8988T (cell line): ENCODE measurements around the gene HDAC7.

Experiments used
- DNase-seq: peaks from one replicate; pipeline ENCODE4 v3.0.0; 2011

HDAC7 gene

DNA sequence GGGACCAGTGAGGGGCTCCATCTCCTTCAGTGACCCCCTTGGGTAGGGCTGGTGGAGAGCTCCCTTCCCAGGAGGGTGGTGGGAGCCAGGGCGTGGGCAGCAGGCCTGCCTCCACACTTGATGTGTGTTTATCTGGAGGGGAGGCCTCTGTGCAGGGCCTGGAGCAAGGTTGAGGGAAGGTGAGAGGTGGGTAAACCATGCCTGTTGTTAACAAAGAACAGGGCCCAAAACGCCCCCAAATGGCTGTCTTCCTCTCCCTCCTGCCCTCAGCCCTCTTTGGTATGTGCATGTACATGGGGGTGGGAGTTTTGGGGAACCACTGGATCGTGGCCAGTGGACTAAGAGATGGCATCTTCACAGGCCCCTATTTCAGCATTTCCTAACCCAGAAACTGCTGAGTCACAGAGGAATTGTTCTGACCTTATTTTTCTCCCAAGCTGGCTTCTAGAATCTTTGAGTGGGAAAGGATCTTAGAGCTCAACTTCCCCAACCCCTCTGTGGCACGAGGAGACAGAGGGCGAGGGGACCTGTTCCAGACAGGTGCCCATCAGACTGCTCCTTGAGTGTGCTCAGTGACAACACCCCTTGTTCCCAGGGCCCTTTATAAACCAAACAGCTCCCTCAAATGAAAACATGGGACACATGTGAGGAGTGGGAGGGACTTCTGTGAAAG, 43.1 kb downstream of the HDAC7 start:
- no peak for DNase-seq

DNA sequence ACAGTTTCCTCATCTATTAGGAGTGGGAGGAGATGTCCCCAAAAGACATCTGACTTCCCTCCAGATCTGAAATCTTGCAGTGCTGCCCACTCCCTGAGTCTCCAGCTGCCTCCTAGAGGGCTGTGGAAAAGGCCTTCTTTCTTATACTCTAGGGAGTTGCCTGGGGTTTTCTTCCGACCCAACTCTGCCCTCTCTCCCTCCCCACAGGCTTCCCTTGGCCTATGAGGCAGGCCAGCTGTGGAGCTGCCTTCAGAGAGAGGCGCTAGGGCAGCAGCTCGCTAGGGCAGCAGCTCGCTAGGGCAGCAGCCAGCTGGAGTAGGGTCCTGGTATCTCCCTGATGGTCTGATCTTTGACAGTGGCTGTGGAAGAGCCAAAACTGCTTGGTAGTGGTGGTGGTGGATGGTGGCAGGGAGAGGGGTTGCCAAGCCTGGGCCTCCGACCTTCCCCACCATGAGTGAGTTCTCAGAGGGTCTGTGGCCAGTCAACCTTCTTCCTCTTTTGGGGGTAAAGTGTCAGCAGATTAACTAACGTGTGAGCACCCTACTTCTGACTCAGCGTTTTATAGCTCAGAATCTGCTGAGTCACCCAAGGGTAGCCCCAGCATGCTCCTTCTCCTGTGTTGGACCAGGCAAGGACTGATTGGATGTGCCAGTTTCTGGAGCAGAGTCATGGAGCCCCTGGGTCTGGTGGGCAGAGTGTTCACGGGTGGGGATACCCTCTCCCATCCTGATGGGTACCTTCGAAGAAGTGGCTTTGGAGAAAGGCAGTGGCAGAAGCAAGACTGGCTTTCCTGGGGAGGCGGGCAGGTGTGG, 44.4 kb downstream of the HDAC7 start:
- DNase-seq, result no peak

GRCh38 chr12:47774663-47775062, 45.0 kb downstream of the HDAC7 start:
- no peak for DNase-seq

DNA sequence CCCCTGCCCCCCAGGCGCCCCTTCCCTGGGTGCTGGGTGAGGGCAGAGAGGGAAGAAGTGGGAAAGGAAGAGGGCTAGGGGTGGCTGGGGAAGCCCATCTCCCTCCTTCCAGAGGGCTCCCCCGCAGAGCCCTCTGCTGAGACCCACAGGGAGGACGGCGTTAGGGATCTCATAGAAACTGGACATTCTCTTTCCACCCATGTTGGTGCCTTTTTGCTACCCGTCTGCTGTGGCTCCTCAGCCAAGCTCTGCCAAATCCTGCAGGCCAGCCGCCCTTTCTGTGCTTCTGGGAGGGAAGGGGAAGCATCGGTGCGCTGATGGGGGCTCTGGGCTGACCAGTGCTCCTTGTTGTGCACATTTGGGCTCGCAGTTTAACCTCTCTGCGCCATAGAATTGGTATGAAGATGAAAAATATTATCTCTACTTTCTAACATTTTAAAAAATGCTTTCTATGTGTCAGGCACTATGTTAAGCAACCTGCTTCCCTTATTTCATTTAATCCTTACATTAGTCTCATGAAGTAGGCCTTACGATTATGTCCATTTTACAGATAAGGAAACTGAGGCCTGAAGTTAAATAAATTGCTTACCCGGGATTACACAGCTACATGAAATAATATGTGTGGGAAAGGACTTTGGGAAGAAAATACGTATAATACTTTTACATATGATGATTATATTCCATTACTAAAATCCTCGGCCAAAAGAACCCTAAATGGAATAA, 45.7 kb downstream of the HDAC7 start:
- DNase-seq, result no peak

DNA sequence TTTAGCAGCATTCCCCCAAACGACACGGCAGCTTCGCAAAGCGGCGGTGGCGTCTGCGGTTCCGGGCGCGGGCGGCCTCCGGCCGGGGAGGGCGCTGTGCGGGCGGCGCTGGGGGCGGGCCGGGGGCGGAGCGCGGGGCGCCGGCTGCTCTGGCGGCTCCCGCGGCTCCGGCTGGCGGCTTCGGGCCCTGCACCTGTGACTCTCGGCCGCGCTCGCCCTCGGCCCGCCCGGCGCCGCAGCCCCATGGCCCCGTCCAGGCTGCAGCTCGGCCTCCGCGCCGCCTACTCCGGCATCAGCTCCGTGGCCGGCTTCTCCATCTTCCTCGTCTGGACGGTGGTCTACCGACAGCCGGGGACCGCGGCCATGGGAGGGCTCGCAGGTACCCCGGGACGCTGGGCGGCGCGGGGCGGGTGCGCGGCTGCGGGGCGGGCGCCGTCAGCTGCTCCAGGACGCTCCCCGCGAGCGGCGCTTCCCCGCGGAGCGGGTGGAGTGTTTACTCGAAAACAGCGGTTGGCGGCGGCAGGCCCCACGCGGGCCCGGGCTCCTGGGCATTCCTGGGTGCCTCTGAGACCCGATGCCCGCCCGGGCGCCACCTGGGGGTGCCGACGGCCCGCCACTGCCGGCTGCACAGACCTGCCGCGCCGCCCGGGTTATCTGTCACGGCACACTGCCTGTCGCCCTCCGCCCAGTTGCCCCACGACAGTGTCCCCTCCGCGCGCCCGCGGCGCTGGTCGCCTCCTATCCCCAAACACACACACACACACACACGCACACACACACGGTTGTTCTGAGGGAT, 46.4 kb downstream of the HDAC7 start, which contains the start of gene SLC48A1:
SLC48A1 (plus strand) TSS at position 177 of the 796 bp plus-strand sequence; CDS start at position 244, 67 bp downstream.
- peak; percentile 99 for DNase-seq

GRCh38 chr12:47772738-47773061, 47.0 kb downstream of the HDAC7 start:
- no peak for DNase-seq

- DNase-seq, result no peak
Measured at GRCh38 chr12:47772094-47772660, 47.5 kb downstream of the HDAC7 start.

- no peak for DNase-seq
Measured at GRCh38 chr12:47771304-47771703, 48.4 kb downstream of the HDAC7 start.

DNA sequence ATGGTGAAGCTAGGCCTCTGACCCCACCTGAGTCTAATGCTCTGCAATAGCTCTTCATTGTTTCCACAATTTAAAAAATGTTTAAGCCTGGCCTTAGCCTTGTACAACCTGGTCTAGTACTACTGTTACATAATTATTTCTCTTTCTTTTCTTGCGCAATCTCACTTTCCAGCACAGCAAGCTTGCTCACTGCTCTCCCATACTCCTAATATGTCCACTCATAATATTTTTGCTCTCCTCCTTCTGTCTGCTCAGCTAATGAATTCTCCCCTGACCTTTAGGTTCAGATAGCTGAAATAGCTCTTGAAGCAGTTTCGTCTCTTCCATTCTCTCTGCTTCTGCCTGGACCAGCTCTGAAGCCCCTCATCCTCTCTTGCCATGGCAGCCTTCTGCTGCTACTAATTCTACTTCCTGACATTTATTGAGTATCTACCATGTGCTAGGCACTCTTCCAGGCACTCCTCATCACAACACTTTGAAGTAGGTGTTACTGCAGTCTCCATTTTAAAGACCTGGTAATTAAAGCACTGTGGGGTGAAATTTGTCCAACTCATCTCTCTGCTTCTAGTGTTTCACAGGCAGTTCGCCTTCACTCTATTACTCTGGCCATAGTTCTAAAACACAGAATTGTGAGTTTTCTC, 49.5 kb downstream of the HDAC7 start:
- no peak for DNase-seq

- no peak for DNase-seq
Measured at GRCh38 chr12:47769234-47770085, 50.2 kb downstream of the HDAC7 start.

- peak; percentile 68 for DNase-seq
Measured at GRCh38 chr12:47768323-47768811, 51.3 kb downstream of the HDAC7 start.

- DNase-seq, result no peak
Measured at GRCh38 chr12:47767216-47767724, 52.4 kb downstream of the HDAC7 start.

DNA sequence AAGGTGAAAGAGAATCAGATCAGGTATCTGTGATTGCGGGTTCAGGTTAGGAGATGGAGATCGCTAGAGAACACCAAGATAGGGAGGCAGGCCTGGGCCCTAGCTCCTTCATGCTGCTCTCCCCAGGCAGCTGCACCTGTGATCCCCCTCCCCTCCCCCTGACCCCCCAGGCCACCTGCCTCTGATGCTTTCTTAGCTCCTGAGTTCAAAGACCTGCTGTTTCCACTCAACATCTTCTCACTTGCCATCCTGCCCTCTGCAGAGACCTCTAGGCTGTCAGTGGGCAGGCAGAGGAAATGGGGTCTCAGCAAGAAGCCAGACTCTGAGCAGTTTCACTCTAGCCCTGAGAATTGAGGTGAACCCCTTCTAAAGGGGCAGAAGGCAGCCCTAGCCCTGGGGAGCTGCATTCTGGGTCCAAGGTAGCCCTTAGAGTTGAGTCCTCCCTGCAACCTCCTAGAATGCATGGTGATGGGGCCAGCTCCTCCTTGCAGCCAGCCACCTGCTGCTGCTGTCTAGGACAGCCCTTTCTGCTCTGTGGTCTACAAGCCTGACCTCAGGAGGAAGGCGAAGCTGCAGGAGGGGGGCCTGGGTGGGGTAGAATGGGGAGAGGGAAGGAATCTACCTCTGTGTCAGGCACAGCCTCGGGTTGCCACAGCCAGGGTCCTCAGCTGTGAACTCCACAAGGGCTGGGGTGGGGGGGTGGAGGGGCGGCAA, 53.0 kb downstream of the HDAC7 start:
- DNase-seq, result no peak

DNA sequence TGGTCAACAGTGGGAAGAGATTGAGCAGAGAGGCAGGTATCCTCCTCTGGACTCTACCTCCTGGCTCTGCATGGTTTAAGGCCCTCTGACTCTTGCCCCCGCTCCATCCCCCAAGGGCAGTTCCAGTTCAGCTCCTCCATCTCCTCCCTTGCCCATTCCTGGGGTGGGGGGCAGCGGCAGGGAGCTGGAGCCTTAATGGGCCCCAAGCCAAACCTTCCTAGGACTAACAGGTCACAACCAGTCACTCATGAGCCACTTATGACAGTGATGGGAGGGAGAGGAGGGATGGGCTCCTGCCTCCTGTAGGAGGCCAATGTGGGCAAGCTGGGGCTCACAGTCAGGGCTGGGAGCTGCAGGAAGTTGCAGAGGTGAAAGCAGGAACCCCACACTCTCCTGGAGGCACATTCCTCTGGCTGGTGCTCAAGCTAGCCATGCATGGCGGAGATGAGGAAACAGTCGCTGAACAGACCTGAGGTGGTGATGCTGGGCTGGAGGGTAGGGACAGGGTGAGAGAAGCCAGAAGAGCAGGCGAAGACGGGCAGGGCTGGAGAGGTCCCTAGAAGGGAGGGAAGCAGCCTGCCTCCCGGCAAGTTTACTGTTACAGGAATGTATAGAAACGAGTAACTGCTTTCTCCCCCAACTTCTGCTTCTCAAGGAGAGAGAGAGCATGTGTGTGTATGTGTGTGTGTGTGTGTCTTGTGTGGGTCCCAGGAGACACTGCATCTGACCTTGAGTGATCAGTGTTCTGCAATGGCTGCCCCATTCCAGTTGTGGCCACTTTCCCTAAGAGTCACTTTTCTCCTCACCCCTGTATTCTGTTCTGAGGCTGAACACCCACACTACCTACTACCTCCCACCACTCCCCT, 56.0 kb downstream of the HDAC7 start:
- DNase-seq, result no peak

DNA sequence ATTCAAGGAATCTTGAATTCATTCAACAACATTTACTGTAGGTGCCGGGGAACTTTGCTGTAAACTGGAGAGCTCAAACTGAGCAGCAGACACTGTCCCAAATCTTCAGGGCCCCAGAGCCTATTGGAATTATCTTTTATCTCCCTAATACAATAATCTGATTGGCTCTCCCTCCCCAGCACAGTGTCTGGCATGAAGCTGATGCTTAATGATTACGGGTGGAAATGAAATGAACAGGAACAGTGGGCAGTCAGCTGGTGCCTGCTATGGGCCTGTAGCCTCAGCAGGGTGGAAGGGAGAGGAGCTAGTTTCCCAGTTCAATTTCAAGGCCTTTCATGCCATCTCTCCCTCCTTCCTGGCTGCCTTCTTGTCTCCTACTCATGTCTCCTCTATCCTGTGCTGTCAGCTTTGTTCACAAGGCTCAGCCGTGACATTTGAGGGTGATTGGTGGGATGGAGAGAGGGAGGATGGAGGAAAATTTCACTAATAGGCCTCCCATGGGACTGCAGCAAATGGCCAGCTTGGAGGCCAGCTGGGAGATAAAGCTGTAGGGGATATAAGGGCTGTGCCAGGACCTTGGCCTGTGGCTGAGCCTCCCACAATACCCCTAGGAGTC, 56.7 kb downstream of the HDAC7 start:
- DNase-seq, result no peak

DNA sequence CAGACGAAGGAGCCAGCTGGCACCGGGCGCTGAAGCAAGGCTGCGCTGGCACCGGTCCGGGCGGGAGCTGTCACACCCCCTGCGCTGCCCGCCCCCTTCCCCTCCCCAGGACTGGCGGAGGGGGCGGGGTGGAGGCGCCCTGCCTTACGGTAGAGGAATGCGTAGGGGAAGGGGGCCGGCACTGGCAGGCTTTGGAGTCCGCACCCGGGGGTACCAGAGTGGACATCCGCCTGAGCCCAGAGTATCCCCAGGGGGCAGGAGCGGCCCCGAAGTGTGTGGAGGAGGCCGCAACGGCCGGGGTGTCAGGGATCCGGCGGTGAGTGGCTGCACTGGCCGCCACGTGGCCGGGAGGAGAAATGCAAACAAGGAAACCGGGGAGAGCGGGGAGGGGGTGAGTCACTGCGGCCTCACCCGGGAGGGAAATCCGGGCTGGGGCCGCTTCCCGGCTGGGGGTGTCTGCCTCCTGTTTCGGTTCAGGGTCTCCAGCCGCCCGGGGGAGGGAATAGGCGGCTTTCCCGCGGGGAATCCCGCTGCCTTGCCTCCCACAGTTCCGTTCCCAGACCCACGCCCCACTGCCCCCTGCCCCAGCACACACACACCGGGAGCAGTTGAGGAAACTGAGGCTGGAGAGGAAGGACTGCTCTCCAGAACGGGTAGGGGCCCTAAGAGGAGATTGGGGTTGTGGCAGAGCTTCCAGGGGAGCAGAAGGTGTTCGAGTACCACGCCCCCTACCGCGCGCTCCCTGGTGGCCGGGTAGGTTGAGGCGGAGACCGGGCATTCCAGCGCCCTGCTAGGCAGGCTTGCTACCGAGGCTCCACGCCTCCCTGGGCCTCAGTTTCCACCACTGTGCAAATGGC, 60.6 kb downstream of the HDAC7 start, which contains the start of gene RAPGEF3:
RAPGEF3 (minus strand) TSS at position 47 of the 857 bp plus-strand sequence. CDS start 324 bp downstream, outside the sequence.
- DNase-seq, result peak; percentile 95

- DNase-seq, result no peak
Measured at GRCh38 chr12:47758584-47758833, 61.2 kb downstream of the HDAC7 start.
